Measurements from ENCODE around the gene KATNAL1.

DNA sequence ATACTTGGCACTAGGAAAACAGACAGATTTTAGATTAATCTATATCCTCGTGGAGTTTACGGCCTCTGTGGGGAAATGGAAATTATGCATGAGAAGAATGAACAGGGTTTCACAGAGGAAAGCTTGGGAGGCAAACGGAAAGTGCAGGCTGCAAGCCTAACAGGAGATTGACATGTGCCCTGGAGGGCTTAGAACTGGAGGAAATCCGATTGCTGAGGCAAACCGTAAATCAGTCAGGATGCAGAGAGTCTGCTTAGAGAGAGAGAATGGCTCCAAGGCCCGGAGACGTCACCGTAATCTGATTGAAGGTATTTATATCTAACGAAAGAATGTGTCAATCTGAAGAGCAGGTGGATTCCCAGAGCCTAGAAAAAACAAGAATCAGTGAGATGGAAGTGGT lies 143.2 kb downstream of the KATNAL1 start:
- TF ChIP-seq CTCF (IDR thresholded peaks at IDR 0.05; ENCODE audit: low read depth, low read length) (no peak), POLR2A (IDR thresholded peaks at IDR 0.05; ENCODE audit: extremely low read depth, insufficient read length) (no peak)
- TF ChIP-seq, protein P1, sequence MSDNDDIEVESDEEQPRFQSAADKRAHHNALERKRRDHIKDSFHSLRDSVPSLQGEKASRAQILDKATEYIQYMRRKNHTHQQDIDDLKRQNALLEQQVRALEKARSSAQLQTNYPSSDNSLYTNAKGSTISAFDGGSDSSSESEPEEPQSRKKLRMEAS (IDR thresholded peaks at IDR 0.05; ENCODE audit: low read depth, low read length) = no peak
